OCI-LY1 (cell line): Measurements from ENCODE around the gene ZP3.

Experiments used
- CTCF ChIP-seq: fragments of 200-600 bp; sonication (generic), shearing (Covaris generic); IDR thresholded peaks from 2 replicates; pipeline ENCODE4 v1.5.1; 2017; ENCODE audit warnings: mild to moderate bottlenecking, antibody characterized with exemption, low read length, moderate library complexity, mixed read lengths
- EZH2 ChIP-seq: fragments of 200-600 bp; sonication (generic), shearing (Covaris generic); IDR thresholded peaks from 2 replicates; pipeline ENCODE4 v1.8.0; 2017; ENCODE audit warnings: borderline replicate concordance, mixed run types, mild to moderate bottlenecking, antibody characterized with exemption, low read length, moderate library complexity, mixed read lengths

DNA sequence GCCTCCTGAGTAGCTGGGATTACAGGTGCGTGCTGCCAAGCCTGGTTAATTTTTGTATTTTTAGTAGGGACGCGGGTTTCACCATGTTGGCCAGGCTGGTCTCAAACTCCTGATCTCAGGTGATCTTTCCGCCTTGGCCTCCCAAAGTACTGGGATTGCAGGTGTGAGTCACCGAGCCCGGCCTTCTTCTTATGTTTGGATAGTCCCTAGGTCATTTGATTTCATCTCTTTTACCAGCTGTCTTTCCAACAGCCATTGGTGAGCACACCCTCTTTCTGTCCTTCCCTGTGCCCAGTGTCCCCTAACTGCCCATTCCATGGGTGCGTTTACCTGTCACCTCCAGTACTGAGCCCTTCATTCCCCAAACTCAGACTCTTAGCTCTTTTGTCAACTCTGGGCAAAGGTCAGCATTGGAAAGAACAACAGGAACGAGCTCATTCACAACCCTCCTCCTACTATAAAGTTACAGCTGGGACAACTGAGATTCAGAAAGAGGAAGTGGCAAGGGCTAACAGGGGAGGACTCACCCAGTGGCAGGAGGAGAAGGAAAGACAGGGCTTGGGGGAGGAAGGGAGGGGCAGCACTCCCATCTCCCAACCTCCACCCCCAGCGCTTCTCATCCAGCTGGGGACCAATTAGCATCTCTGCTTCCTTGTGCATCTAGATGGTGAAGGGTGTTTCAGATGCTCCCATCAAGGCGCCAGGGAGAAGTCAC is 20.8 kb upstream of the ZP3 start:
- TF ChIP-seq EZH2 (no peak), CTCF (no peak)
